ENCODE results near the gene FAM78B.

Gene FAM78B

GRCh38 chr1:166175032-166175431, 8.2 kb upstream of the FAM78B start:
- Mint-ChIP-seq H3K4me3 (no peak overlapping the region), H3K27ac (ENCODE audit: low read depth) (no peak overlapping the region), H3K9me3 (no peaks in the 10 kb centered on the region), H3K4me1 (no peaks in the 10 kb centered on the region), H3K27me3 (peaks cover 22% of the 10 kb centered on the region), H3K36me3 (ENCODE audit: insufficient read depth) (no peaks in the 10 kb centered on the region)
- ATAC-seq (replicated peaks; ENCODE audit: extremely low read depth, poor library complexity, severe bottlenecking) (no peak), DNase-seq (ENCODE audit: low spot score in 2 of 2) (no peak)

- no peaks in the 10 kb centered on the region for H3K36me3 Mint-ChIP-seq (ENCODE audit: insufficient read depth)
- H3K4me1 Mint-ChIP-seq = no peaks in the 10 kb centered on the region
- no peak overlapping the region for H3K27ac Mint-ChIP-seq (ENCODE audit: low read depth)
- DNase-seq (ENCODE audit: low spot score in 2 of 2) (no peak), ATAC-seq (replicated peaks; ENCODE audit: extremely low read depth, poor library complexity, severe bottlenecking) (no peak)
- H3K27me3 Mint-ChIP-seq = peaks cover 29% of the 10 kb centered on the region
- no peaks in the 10 kb centered on the region for H3K9me3 Mint-ChIP-seq
- no peak overlapping the region for H3K4me3 Mint-ChIP-seq
Observed at GRCh38 chr1:166174108-166174507, 7.3 kb upstream of the FAM78B start.

- Mint-ChIP-seq H3K27ac (ENCODE audit: low read depth) (no peak overlapping the region), H3K9me3 (no peaks in the 10 kb centered on the region), H3K4me3 (no peak overlapping the region), H3K4me1 (no peaks in the 10 kb centered on the region), H3K36me3 (ENCODE audit: insufficient read depth) (no peaks in the 10 kb centered on the region), H3K27me3 (peaks cover 35% of the 10 kb centered on the region)
- ATAC-seq (replicated peaks; ENCODE audit: extremely low read depth, poor library complexity, severe bottlenecking) (no peak), DNase-seq (ENCODE audit: low spot score in 2 of 2) (no peak)
Observed at GRCh38 chr1:166172106-166172505, 5.3 kb upstream of the FAM78B start.

GRCh38 chr1:166170726-166171125, 3.9 kb upstream of the FAM78B start:
- Mint-ChIP-seq H3K9me3 (no peaks in the 10 kb centered on the region), H3K27ac (ENCODE audit: low read depth) (no peak overlapping the region), H3K27me3 (peaks cover 38% of the 10 kb centered on the region), H3K36me3 (ENCODE audit: insufficient read depth) (no peaks in the 10 kb centered on the region), H3K4me3 (no peak overlapping the region), H3K4me1 (peaks cover 3% of the 10 kb centered on the region)
- ATAC-seq (replicated peaks; ENCODE audit: extremely low read depth, poor library complexity, severe bottlenecking) (no peak), DNase-seq (ENCODE audit: low spot score in 2 of 2) (no peak)

- no peaks in the 10 kb centered on the region for H3K36me3 Mint-ChIP-seq (ENCODE audit: insufficient read depth)
- H3K27me3 Mint-ChIP-seq = peaks cover 44% of the 10 kb centered on the region
- no peak for DNase-seq (ENCODE audit: low spot score in 2 of 2)
- H3K27ac Mint-ChIP-seq (ENCODE audit: low read depth) = no peak overlapping the region
- no peak overlapping the region for H3K4me3 Mint-ChIP-seq
- peaks cover 7% of the 10 kb centered on the region for H3K4me1 Mint-ChIP-seq
- no peak for ATAC-seq (replicated peaks; ENCODE audit: extremely low read depth, poor library complexity, severe bottlenecking)
- H3K9me3 Mint-ChIP-seq = no peaks in the 10 kb centered on the region
Observed at GRCh38 chr1:166170075-166170474, 3.3 kb upstream of the FAM78B start.

- H3K4me3 Mint-ChIP-seq = no peak overlapping the region
- peaks cover 45% of the 10 kb centered on the region for H3K27me3 Mint-ChIP-seq
Observed at GRCh38 chr1:166169182-166169581, 2.4 kb upstream of the FAM78B start.

GRCh38 chr1:166167572-166167925, 748 bp upstream of the FAM78B start:
- peaks cover 7% of the 10 kb centered on the region for H3K4me1 Mint-ChIP-seq
- peaks cover 52% of the 10 kb centered on the region for H3K27me3 Mint-ChIP-seq
- H3K4me3 Mint-ChIP-seq = peak overlapping the region; percentile 19
- H3K9me3 Mint-ChIP-seq = no peaks in the 10 kb centered on the region
- no peak overlapping the region for H3K27ac Mint-ChIP-seq (ENCODE audit: low read depth)
- no peak for ATAC-seq (replicated peaks; ENCODE audit: extremely low read depth, poor library complexity, severe bottlenecking)
- DNase-seq (ENCODE audit: low spot score in 2 of 2) = no peak
- no peaks in the 10 kb centered on the region for H3K36me3 Mint-ChIP-seq (ENCODE audit: insufficient read depth)

More at GRCh38 chr1:166169182-166169581, 2.4 kb upstream of the FAM78B start:
- ATAC-seq (replicated peaks; ENCODE audit: extremely low read depth, poor library complexity, severe bottlenecking) = no peak
- Mint-ChIP-seq H3K27ac (ENCODE audit: low read depth) (no peak overlapping the region), H3K4me1 (peaks cover 7% of the 10 kb centered on the region), H3K36me3 (ENCODE audit: insufficient read depth) (no peaks in the 10 kb centered on the region), H3K9me3 (no peaks in the 10 kb centered on the region)
- no peak for DNase-seq (ENCODE audit: low spot score in 2 of 2)

GRCh38 chr1:166166329-166166697, 488 bp downstream of the FAM78B start:
- Mint-ChIP-seq H3K4me3 (no peak overlapping the region), H3K36me3 (ENCODE audit: insufficient read depth) (no peaks in the 10 kb centered on the region), H3K9me3 (no peaks in the 10 kb centered on the region), H3K4me1 (peaks cover 7% of the 10 kb centered on the region), H3K27me3 (peaks cover 64% of the 10 kb centered on the region), H3K27ac (ENCODE audit: low read depth) (no peak overlapping the region)
- ATAC-seq (replicated peaks; ENCODE audit: extremely low read depth, poor library complexity, severe bottlenecking) (no peak), DNase-seq (ENCODE audit: low spot score in 2 of 2) (no peak)

- H3K4me3 Mint-ChIP-seq = peak overlapping the region; percentile 71
- H3K36me3 Mint-ChIP-seq (ENCODE audit: insufficient read depth) = no peaks in the 10 kb centered on the region
- H3K27ac Mint-ChIP-seq (ENCODE audit: low read depth) = no peak overlapping the region
- no peaks in the 10 kb centered on the region for H3K9me3 Mint-ChIP-seq
- ATAC-seq (replicated peaks; ENCODE audit: extremely low read depth, poor library complexity, severe bottlenecking) (no peak), DNase-seq (ENCODE audit: low spot score in 2 of 2) (no peak)
- peaks cover 7% of the 10 kb centered on the region for H3K4me1 Mint-ChIP-seq
- H3K27me3 Mint-ChIP-seq = peaks cover 66% of the 10 kb centered on the region
Observed at GRCh38 chr1:166165661-166166328, 1.0 kb downstream of the FAM78B start.

GRCh38 chr1:166164995-166165660, 1.7 kb downstream of the FAM78B start:
- Mint-ChIP-seq H3K36me3 (ENCODE audit: insufficient read depth) (no peaks in the 10 kb centered on the region), H3K4me1 (peaks cover 7% of the 10 kb centered on the region), H3K4me3 (peak overlapping the region; percentile 71), H3K27me3 (peaks cover 59% of the 10 kb centered on the region), H3K27ac (ENCODE audit: low read depth) (no peak overlapping the region), H3K9me3 (no peaks in the 10 kb centered on the region)
- ATAC-seq (replicated peaks; ENCODE audit: extremely low read depth, poor library complexity, severe bottlenecking) (no peak), DNase-seq (ENCODE audit: low spot score in 2 of 2) (no peak)

- DNase-seq (ENCODE audit: low spot score in 2 of 2) = no peak
- Mint-ChIP-seq H3K36me3 (ENCODE audit: insufficient read depth) (no peaks in the 10 kb centered on the region), H3K27me3 (peaks cover 55% of the 10 kb centered on the region), H3K4me1 (peaks cover 7% of the 10 kb centered on the region), H3K9me3 (no peaks in the 10 kb centered on the region), H3K4me3 (peak overlapping the region; percentile 71), H3K27ac (ENCODE audit: low read depth) (no peak overlapping the region)
- no peak for ATAC-seq (replicated peaks; ENCODE audit: extremely low read depth, poor library complexity, severe bottlenecking)
Observed at GRCh38 chr1:166164646-166164994, 2.2 kb downstream of the FAM78B start.

- no peaks in the 10 kb centered on the region for H3K36me3 Mint-ChIP-seq (ENCODE audit: insufficient read depth)
- peaks cover 23% of the 10 kb centered on the region for H3K27me3 Mint-ChIP-seq
- H3K4me3 Mint-ChIP-seq = no peak overlapping the region
Observed at GRCh38 chr1:166159656-166160055, 7.1 kb downstream of the FAM78B start.

GRCh38 chr1:166156674-166157073, 10.1 kb downstream of the FAM78B start:
- no peak for DNase-seq (ENCODE audit: low spot score in 2 of 2)
- Mint-ChIP-seq H3K36me3 (ENCODE audit: insufficient read depth) (peaks cover 2% of the 10 kb centered on the region), H3K4me1 (no peaks in the 10 kb centered on the region), H3K9me3 (no peaks in the 10 kb centered on the region), H3K27ac (ENCODE audit: low read depth) (no peak overlapping the region), H3K4me3 (no peak overlapping the region), H3K27me3 (peaks cover 7% of the 10 kb centered on the region)
- ATAC-seq (replicated peaks; ENCODE audit: extremely low read depth, poor library complexity, severe bottlenecking) = no peak

More at GRCh38 chr1:166159656-166160055, 7.1 kb downstream of the FAM78B start:
- no peak for ATAC-seq (replicated peaks; ENCODE audit: extremely low read depth, poor library complexity, severe bottlenecking)
- H3K9me3 Mint-ChIP-seq = no peaks in the 10 kb centered on the region
- no peaks in the 10 kb centered on the region for H3K4me1 Mint-ChIP-seq
- H3K27ac Mint-ChIP-seq (ENCODE audit: low read depth) = no peak overlapping the region
- no peak for DNase-seq (ENCODE audit: low spot score in 2 of 2)
